Measurements from ENCODE around the gene COMTD1. TPM values are rescaled to one million over a fixed set of nuclear protein-coding genes. Genes with fewer than 3 reads are reported as not detected.
A peak's percentile ranks its signal among the peaks of the same experiment; 100 is the strongest.

COMTD1 gene
- total and polyA plus RNA-seq, 2 of the 13 experiments (the other 11 are each of a cell fraction or from before 2014, with no cell fraction given): 11.8 to 18.4 TPM

DNA sequence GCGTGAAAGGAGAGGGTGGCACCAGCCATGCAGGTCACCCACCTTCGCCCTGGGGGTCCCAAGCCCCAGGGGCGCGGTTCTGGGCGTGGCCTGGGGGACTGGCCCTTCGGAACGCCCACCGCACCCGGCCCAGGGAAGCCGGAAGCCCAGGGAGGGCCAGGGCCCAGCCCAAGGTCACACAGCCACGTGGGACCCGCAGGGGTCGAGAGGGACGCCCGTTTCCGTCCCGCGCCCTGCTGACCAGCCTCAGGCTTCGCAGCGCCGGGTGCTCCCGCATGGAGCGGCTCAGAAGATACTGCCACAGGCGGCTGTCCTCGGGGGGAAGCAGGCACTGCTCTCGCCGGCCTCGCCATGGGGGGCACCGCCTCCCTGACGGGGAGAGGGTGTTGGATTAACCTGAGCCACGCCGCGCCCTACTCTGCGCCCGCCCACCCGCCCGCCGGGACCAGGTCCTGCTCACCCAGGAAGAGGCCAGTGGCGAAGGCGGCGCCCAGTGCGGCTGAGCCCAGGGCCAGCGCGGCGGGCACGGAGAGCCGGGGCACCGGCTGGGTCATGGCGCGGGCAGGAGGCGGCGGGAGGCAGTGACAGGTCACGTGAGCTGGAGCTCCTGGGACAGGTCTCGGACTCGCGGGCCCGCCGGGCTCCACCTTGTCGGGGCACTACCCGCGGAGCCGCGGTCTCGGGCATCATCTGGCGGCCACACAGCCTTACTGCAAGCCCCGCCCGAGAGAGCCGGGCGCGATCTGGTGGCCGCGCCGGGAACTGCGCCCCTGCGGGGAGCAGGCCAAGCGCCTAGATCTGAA, at the start of gene COMTD1 (continued):
- TF ChIP-seq, protein P1, sequence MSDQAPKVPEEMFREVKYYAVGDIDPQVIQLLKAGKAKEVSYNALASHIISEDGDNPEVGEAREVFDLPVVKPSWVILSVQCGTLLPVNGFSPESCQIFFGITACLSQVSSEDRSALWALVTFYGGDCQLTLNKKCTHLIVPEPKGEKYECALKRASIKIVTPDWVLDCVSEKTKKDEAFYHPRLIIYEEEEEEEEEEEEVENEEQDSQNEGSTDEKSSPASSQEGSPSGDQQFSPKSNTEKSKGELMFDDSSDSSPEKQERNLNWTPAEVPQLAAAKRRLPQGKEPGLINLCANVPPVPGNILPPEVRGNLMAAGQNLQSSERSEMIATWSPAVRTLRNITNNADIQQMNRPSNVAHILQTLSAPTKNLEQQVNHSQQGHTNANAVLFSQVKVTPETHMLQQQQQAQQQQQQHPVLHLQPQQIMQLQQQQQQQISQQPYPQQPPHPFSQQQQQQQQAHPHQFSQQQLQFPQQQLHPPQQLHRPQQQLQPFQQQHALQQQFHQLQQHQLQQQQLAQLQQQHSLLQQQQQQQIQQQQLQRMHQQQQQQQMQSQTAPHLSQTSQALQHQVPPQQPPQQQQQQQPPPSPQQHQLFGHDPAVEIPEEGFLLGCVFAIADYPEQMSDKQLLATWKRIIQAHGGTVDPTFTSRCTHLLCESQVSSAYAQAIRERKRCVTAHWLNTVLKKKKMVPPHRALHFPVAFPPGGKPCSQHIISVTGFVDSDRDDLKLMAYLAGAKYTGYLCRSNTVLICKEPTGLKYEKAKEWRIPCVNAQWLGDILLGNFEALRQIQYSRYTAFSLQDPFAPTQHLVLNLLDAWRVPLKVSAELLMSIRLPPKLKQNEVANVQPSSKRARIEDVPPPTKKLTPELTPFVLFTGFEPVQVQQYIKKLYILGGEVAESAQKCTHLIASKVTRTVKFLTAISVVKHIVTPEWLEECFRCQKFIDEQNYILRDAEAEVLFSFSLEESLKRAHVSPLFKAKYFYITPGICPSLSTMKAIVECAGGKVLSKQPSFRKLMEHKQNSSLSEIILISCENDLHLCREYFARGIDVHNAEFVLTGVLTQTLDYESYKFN (CRISPR knock-in tag; conservative IDR thresholded peaks at IDR 0.05): 0 out of 2 replicates have a peak, but pooled peaks have one; percentile 15
- TF ChIP-seq NFE2 (CRISPR knock-in tag; IDR thresholded peaks at IDR 0.05) (no peak), RNF2 (conservative IDR thresholded peaks at IDR 0.05; ENCODE audit: low read depth) (no peak), ZNF75D (CRISPR knock-in tag; IDR thresholded peaks at IDR 0.05; ENCODE audit: borderline replicate concordance) (no peak), GATA4 (IDR thresholded peaks at IDR 0.05; ENCODE audit: borderline replicate concordance, low read depth) (no peak), FOSL1 (CRISPR knock-in tag; IDR thresholded peaks at IDR 0.05; ENCODE audit: borderline replicate concordance) (no peak), TARDBP (CRISPR knock-in tag; IDR thresholded peaks at IDR 0.05) (peak; percentile 66), ZNF883 (CRISPR knock-in tag; IDR thresholded peaks at IDR 0.05; ENCODE audit: not compliant biosample characterization) (no peak), GLI4 (CRISPR knock-in tag; IDR thresholded peaks at IDR 0.05; ENCODE audit: borderline replicate concordance) (no peak), ZNF562 (CRISPR knock-in tag; IDR thresholded peaks at IDR 0.05; ENCODE audit: borderline replicate concordance) (no peak), KDM2A (CRISPR knock-in tag; IDR thresholded peaks at IDR 0.05; ENCODE audit: borderline replicate concordance, low read depth) (peak; percentile 73), ZNF20 (CRISPR knock-in tag; IDR thresholded peaks at IDR 0.05) (no peak)
- TF ChIP-seq, protein P2, sequence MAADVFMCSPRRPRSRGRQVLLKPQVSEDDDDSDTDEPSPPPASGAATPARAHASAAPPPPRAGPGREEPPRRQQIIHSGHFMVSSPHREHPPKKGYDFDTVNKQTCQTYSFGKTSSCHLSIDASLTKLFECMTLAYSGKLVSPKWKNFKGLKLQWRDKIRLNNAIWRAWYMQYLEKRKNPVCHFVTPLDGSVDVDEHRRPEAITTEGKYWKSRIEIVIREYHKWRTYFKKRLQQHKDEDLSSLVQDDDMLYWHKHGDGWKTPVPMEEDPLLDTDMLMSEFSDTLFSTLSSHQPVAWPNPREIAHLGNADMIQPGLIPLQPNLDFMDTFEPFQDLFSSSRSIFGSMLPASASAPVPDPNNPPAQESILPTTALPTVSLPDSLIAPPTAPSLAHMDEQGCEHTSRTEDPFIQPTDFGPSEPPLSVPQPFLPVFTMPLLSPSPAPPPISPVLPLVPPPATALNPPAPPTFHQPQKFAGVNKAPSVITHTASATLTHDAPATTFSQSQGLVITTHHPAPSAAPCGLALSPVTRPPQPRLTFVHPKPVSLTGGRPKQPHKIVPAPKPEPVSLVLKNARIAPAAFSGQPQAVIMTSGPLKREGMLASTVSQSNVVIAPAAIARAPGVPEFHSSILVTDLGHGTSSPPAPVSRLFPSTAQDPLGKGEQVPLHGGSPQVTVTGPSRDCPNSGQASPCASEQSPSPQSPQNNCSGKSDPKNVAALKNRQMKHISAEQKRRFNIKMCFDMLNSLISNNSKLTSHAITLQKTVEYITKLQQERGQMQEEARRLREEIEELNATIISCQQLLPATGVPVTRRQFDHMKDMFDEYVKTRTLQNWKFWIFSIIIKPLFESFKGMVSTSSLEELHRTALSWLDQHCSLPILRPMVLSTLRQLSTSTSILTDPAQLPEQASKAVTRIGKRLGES (CRISPR knock-in tag; IDR thresholded peaks at IDR 0.05; ENCODE audit: borderline replicate concordance): peak; percentile 15; the same call in 1 of the 2 replicates
- TF ChIP-seq, protein P3, sequence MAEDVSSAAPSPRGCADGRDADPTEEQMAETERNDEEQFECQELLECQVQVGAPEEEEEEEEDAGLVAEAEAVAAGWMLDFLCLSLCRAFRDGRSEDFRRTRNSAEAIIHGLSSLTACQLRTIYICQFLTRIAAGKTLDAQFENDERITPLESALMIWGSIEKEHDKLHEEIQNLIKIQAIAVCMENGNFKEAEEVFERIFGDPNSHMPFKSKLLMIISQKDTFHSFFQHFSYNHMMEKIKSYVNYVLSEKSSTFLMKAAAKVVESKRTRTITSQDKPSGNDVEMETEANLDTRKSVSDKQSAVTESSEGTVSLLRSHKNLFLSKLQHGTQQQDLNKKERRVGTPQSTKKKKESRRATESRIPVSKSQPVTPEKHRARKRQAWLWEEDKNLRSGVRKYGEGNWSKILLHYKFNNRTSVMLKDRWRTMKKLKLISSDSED (CRISPR knock-in tag; IDR thresholded peaks at IDR 0.05): no peak
- TF ChIP-seq, protein P4, sequence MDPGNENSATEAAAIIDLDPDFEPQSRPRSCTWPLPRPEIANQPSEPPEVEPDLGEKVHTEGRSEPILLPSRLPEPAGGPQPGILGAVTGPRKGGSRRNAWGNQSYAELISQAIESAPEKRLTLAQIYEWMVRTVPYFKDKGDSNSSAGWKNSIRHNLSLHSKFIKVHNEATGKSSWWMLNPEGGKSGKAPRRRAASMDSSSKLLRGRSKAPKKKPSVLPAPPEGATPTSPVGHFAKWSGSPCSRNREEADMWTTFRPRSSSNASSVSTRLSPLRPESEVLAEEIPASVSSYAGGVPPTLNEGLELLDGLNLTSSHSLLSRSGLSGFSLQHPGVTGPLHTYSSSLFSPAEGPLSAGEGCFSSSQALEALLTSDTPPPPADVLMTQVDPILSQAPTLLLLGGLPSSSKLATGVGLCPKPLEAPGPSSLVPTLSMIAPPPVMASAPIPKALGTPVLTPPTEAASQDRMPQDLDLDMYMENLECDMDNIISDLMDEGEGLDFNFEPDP (CRISPR knock-in tag; conservative IDR thresholded peaks at IDR 0.05): no peak
- TF ChIP-seq, protein P5, sequence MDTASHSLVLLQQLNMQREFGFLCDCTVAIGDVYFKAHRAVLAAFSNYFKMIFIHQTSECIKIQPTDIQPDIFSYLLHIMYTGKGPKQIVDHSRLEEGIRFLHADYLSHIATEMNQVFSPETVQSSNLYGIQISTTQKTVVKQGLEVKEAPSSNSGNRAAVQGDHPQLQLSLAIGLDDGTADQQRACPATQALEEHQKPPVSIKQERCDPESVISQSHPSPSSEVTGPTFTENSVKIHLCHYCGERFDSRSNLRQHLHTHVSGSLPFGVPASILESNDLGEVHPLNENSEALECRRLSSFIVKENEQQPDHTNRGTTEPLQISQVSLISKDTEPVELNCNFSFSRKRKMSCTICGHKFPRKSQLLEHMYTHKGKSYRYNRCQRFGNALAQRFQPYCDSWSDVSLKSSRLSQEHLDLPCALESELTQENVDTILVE (CRISPR knock-in tag; IDR thresholded peaks at IDR 0.05): peak; percentile 56; the same call in 1 of the 2 replicates
